ENCODE results near the gene EPHB1.

EPHB1 gene

DNA sequence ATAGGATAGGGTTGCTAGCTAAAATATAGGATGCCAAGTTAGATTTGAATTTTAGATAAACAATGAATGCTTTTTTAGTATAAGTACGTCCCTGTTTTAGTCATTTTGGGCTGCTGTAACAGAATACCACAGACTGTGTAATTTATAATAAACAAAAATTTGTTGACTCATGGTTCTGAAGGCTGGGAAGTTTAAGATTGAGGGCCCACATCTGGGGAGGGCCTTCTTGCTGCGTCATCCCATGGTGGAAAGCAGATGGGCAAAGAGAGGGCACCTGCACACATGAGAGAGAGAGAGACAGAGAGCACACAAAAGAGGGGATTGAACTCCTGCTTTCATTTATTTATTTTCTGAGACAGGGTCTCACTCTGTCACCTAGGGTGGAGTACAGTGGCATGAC lies 246.5 kb downstream of the EPHB1 start:
- Histone ChIP-seq H2BK15ac (ENCODE audit: low read length) (no peak overlapping the region), H3K27me3 (ENCODE audit: control insufficient read depth in 3 of 3, insufficient read depth in 3 of 3, low read depth in 1 of 3, low read length in 3 of 3) (no peaks in the 10 kb centered on the region), H3K79me1 (ENCODE audit: low read depth, low read length) (no peaks in the 10 kb centered on the region), H2BK120ac (ENCODE audit: low read depth, low read length) (no peak overlapping the region), H3K23ac (ENCODE audit: low read depth, low read length, poor library complexity) (no peak overlapping the region), H2BK12ac (ENCODE audit: low read length) (no peak overlapping the region), H4K91ac (ENCODE audit: low read depth, low read length, poor library complexity) (no peak overlapping the region), H3K36me3 (replicated peaks in 1 of 2; ENCODE audit: control insufficient read depth in 2 of 2, insufficient read depth in 2 of 2, low read length in 2 of 2) (no peaks in the 10 kb centered on the region), H3K4me2 (ENCODE audit: insufficient read depth, low read length, poor library complexity, severe bottlenecking) (no peak overlapping the region), H3K27ac (replicated peaks; ENCODE audit: low read length) (no peak overlapping the region), H3K9ac (ENCODE audit: low read depth, low read length, poor library complexity) (no peak overlapping the region), H2AK5ac (ENCODE audit: low read depth, low read length) (no peak overlapping the region), H3K9me3 (replicated peaks in 1 of 2; ENCODE audit: control insufficient read depth in 2 of 2, insufficient read depth in 1 of 2, low read depth in 1 of 2, low read length in 2 of 2) (no peaks in the 10 kb centered on the region), H4K8ac (ENCODE audit: low read depth, low read length) (no peak overlapping the region), H3K4me3 (ENCODE audit: low read length in 2 of 2) (no peak overlapping the region), H3K18ac (ENCODE audit: low read length) (no peak overlapping the region), H3K14ac (ENCODE audit: low read length) (no peak overlapping the region), H2AFZ (ENCODE audit: low read length) (no peak overlapping the region), H3K4me1 (ENCODE audit: control insufficient read depth in 2 of 2, insufficient read depth in 1 of 2, low read depth in 1 of 2, low read length in 2 of 2) (peaks cover 0 to 12% of the 10 kb centered on the region in 2 donors), H2BK5ac (ENCODE audit: low read length) (no peak overlapping the region), H3K4ac (ENCODE audit: low read length) (no peak overlapping the region)
- no peak for DNase-seq (ENCODE audit: low spot score)
- WGBS, 2 donors (ENCODE audit: extremely low coverage in 2 of 2, insufficient read length in 2 of 2, insufficient replicate concordance in 1 of 2) = no CpG with 5 or more reads among the region's 2 CpGs

GRCh38 chr3:135047061-135047460 lies 252.0 kb downstream of the EPHB1 start:
- no CpG with 5 or more reads among the region's 4 CpGs for WGBS, 2 donors (ENCODE audit: extremely low coverage in 2 of 2, insufficient read length in 2 of 2, insufficient replicate concordance in 1 of 2)
- Histone ChIP-seq H3K23ac (ENCODE audit: low read depth, low read length, poor library complexity) (no peak overlapping the region), H3K27ac (replicated peaks; ENCODE audit: low read length) (no peak overlapping the region), H2AFZ (ENCODE audit: low read length) (no peak overlapping the region), H3K18ac (ENCODE audit: low read length) (no peak overlapping the region), H3K4ac (ENCODE audit: low read length) (no peak overlapping the region), H3K9ac (ENCODE audit: low read depth, low read length, poor library complexity) (no peak overlapping the region), H3K79me1 (ENCODE audit: low read depth, low read length) (no peaks in the 10 kb centered on the region), H3K14ac (ENCODE audit: low read length) (no peak overlapping the region), H2BK5ac (ENCODE audit: low read length) (no peak overlapping the region), H3K4me1 (ENCODE audit: control insufficient read depth in 2 of 2, insufficient read depth in 1 of 2, low read depth in 1 of 2, low read length in 2 of 2) (peaks cover 0 to 7% of the 10 kb centered on the region in 2 donors), H3K9me3 (replicated peaks in 1 of 2; ENCODE audit: control insufficient read depth in 2 of 2, insufficient read depth in 1 of 2, low read depth in 1 of 2, low read length in 2 of 2) (no peaks in the 10 kb centered on the region), H2AK5ac (ENCODE audit: low read depth, low read length) (no peak overlapping the region), H3K36me3 (replicated peaks in 1 of 2; ENCODE audit: control insufficient read depth in 2 of 2, insufficient read depth in 2 of 2, low read length in 2 of 2) (no peaks in the 10 kb centered on the region), H2BK15ac (ENCODE audit: low read length) (no peak overlapping the region), H3K27me3 (ENCODE audit: control insufficient read depth in 3 of 3, insufficient read depth in 3 of 3, low read depth in 1 of 3, low read length in 3 of 3) (no peaks in the 10 kb centered on the region), H4K91ac (ENCODE audit: low read depth, low read length, poor library complexity) (no peak overlapping the region), H2BK120ac (ENCODE audit: low read depth, low read length) (no peak overlapping the region), H3K4me3 (ENCODE audit: low read length in 2 of 2) (no peak overlapping the region), H3K4me2 (ENCODE audit: insufficient read depth, low read length, poor library complexity, severe bottlenecking) (no peak overlapping the region), H4K8ac (ENCODE audit: low read depth, low read length) (no peak overlapping the region), H2BK12ac (ENCODE audit: low read length) (no peak overlapping the region)
- DNase-seq (ENCODE audit: low spot score) = no peak

- Histone ChIP-seq H3K18ac (ENCODE audit: low read length) (no peak overlapping the region), H3K27ac (replicated peaks; ENCODE audit: low read length) (no peak overlapping the region), H4K8ac (ENCODE audit: low read depth, low read length) (no peak overlapping the region), H3K4me3 (ENCODE audit: low read length in 2 of 2) (no peak overlapping the region), H2BK15ac (ENCODE audit: low read length) (no peak overlapping the region), H3K9me3 (replicated peaks in 1 of 2; ENCODE audit: control insufficient read depth in 2 of 2, insufficient read depth in 1 of 2, low read depth in 1 of 2, low read length in 2 of 2) (no peaks in the 10 kb centered on the region), H2BK5ac (ENCODE audit: low read length) (no peak overlapping the region), H3K4me1 (ENCODE audit: control insufficient read depth in 2 of 2, insufficient read depth in 1 of 2, low read depth in 1 of 2, low read length in 2 of 2) (peaks cover 0 to 5% of the 10 kb centered on the region in 2 donors), H2AFZ (ENCODE audit: low read length) (no peak overlapping the region), H3K23ac (ENCODE audit: low read depth, low read length, poor library complexity) (no peak overlapping the region), H3K4me2 (ENCODE audit: insufficient read depth, low read length, poor library complexity, severe bottlenecking) (no peak overlapping the region), H3K9ac (ENCODE audit: low read depth, low read length, poor library complexity) (no peak overlapping the region), H3K14ac (ENCODE audit: low read length) (no peak overlapping the region), H2BK12ac (ENCODE audit: low read length) (no peak overlapping the region), H3K36me3 (replicated peaks in 1 of 2; ENCODE audit: control insufficient read depth in 2 of 2, insufficient read depth in 2 of 2, low read length in 2 of 2) (no peaks in the 10 kb centered on the region), H3K4ac (ENCODE audit: low read length) (no peak overlapping the region), H4K91ac (ENCODE audit: low read depth, low read length, poor library complexity) (no peak overlapping the region), H2BK120ac (ENCODE audit: low read depth, low read length) (no peak overlapping the region), H3K27me3 (ENCODE audit: control insufficient read depth in 3 of 3, insufficient read depth in 3 of 3, low read depth in 1 of 3, low read length in 3 of 3) (no peaks in the 10 kb centered on the region), H2AK5ac (ENCODE audit: low read depth, low read length) (no peak overlapping the region), H3K79me1 (ENCODE audit: low read depth, low read length) (no peaks in the 10 kb centered on the region)
- WGBS, 2 donors (ENCODE audit: extremely low coverage in 2 of 2, insufficient read length in 2 of 2, insufficient replicate concordance in 1 of 2) = no CpG with 5 or more reads among the region's 3 CpGs
- no peak for DNase-seq (ENCODE audit: low spot score)
These were observed 255.5 kb downstream of the EPHB1 start for GRCh38 chr3:135050536-135050935.

GRCh38 chr3:135051409-135051973 lies 256.4 kb downstream of the EPHB1 start:
- no peak overlapping the region for H2BK120ac ChIP-seq (ENCODE audit: low read depth, low read length)
- WGBS, 2 donors (ENCODE audit: extremely low coverage in 2 of 2, insufficient read length in 2 of 2, insufficient replicate concordance in 1 of 2) = no CpG with 5 or more reads among the region's 4 CpGs
- H4K91ac ChIP-seq (ENCODE audit: low read depth, low read length, poor library complexity) = no peak overlapping the region
- no peak overlapping the region for H3K9ac ChIP-seq (ENCODE audit: low read depth, low read length, poor library complexity)
- H2BK12ac ChIP-seq (ENCODE audit: low read length) = no peak overlapping the region
- no peak overlapping the region for H2AK5ac ChIP-seq (ENCODE audit: low read depth, low read length)
- H3K14ac ChIP-seq (ENCODE audit: low read length) = no peak overlapping the region
- no peaks in the 10 kb centered on the region for H3K27me3 ChIP-seq (ENCODE audit: control insufficient read depth in 3 of 3, insufficient read depth in 3 of 3, low read depth in 1 of 3, low read length in 3 of 3)
- no peaks in the 10 kb centered on the region for H3K36me3 ChIP-seq (replicated peaks in 1 of 2; ENCODE audit: control insufficient read depth in 2 of 2, insufficient read depth in 2 of 2, low read length in 2 of 2)
- no peak overlapping the region for H3K27ac ChIP-seq (replicated peaks; ENCODE audit: low read length)
- H3K4me1 ChIP-seq (ENCODE audit: control insufficient read depth in 2 of 2, insufficient read depth in 1 of 2, low read depth in 1 of 2, low read length in 2 of 2) = peaks cover 0 to 5% of the 10 kb centered on the region in 2 donors
- H3K4me2 ChIP-seq (ENCODE audit: insufficient read depth, low read length, poor library complexity, severe bottlenecking) = no peak overlapping the region
- no peak overlapping the region for H2BK15ac ChIP-seq (ENCODE audit: low read length)
- H3K18ac ChIP-seq (ENCODE audit: low read length) = no peak overlapping the region
- DNase-seq (ENCODE audit: low spot score) = no peak
- H3K4me3 ChIP-seq (ENCODE audit: low read length in 2 of 2) = no peak overlapping the region
- no peak overlapping the region for H3K23ac ChIP-seq (ENCODE audit: low read depth, low read length, poor library complexity)
- no peaks in the 10 kb centered on the region for H3K9me3 ChIP-seq (replicated peaks in 1 of 2; ENCODE audit: control insufficient read depth in 2 of 2, insufficient read depth in 1 of 2, low read depth in 1 of 2, low read length in 2 of 2)
- no peak overlapping the region for H2BK5ac ChIP-seq (ENCODE audit: low read length)
- H2AFZ ChIP-seq (ENCODE audit: low read length) = no peak overlapping the region
- no peak overlapping the region for H3K4ac ChIP-seq (ENCODE audit: low read length)
- no peaks in the 10 kb centered on the region for H3K79me1 ChIP-seq (ENCODE audit: low read depth, low read length)
- no peak overlapping the region for H4K8ac ChIP-seq (ENCODE audit: low read depth, low read length)
